Fibroblast of mammary gland (primary cell): ENCODE measurements around the gene PKNOX1.

Source experiments
- DNase-seq: peaks from one replicate; pipeline ENCODE4 v3.0.0-alpha.2; 2010; ENCODE audit warnings: low read depth
- H3K4me3 ChIP-seq: 2 replicates; pipeline ENCODE4 v1.5.1; 2011; ENCODE audit warnings: low read depth, mild to moderate bottlenecking, low read length, moderate library complexity; ENCODE audit not compliant: control insufficient read depth
- TF ChIP-seq, protein P1 (sequence below): conservative IDR thresholded peaks from 2 replicates; pipeline ENCODE4 v1.5.1; 2011; ENCODE audit warnings: low read depth, low read length, inconsistent platforms; ENCODE audit not compliant: control insufficient read depth, insufficient read depth

PKNOX1 gene

DNA sequence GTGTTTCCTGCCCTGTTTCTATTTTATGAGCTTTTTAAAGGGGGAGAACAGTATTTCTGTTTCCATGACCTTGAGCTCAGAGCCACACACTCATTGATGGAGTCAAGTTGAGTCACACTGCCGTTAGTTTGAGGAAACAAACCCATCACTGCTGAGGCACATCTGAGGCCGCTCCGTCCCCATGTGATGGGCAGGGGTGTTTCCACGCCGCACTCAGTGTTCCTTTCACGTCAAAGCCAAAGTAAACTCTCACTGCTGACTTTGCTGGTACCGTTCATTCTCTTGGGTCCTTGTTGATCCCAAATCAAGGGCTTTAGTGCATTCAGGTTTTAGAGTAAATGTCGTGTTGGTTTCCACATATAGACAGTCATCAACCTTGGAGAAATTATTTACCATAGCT lies 48.8 kb downstream of the PKNOX1 start:
- H3K4me3 ChIP-seq, result no peak overlapping the region
- TF ChIP-seq, protein P1, sequence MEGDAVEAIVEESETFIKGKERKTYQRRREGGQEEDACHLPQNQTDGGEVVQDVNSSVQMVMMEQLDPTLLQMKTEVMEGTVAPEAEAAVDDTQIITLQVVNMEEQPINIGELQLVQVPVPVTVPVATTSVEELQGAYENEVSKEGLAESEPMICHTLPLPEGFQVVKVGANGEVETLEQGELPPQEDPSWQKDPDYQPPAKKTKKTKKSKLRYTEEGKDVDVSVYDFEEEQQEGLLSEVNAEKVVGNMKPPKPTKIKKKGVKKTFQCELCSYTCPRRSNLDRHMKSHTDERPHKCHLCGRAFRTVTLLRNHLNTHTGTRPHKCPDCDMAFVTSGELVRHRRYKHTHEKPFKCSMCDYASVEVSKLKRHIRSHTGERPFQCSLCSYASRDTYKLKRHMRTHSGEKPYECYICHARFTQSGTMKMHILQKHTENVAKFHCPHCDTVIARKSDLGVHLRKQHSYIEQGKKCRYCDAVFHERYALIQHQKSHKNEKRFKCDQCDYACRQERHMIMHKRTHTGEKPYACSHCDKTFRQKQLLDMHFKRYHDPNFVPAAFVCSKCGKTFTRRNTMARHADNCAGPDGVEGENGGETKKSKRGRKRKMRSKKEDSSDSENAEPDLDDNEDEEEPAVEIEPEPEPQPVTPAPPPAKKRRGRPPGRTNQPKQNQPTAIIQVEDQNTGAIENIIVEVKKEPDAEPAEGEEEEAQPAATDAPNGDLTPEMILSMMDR, result no peak
- DNase-seq, result no peak

DNA sequence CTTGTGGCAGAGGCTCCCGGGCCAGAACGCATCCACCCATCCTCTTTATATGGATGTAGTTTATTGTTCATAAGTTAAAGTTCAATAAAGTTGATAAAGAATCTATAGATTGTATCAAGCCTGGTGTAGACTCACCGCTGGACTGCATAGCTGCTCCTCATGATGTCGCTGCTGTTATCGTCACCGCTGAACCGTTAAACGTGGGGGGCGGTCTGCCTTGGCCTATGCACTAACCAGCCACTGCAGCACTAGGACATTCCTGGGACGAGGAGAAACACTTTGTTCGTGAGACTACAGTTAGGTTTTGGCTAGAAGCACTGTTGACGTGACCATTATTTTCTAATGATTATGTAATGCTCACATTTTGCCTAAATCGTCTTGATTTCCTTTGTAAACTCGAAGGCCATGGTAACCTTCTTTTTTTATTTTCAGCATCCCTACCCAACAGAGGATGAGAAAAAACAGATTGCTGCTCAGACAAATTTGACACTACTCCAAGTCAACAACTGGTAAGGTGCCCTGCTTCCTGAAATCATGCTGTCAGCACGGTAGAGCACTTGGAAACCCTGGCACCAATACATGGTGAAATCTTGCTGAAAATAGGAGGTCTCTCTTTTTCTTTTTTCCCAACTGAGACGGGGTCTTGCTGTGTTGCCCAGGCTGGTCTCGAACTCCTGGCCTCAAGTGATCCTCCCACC lies 50.2 kb downstream of the PKNOX1 start:
- TF ChIP-seq, protein P1, result no peak
- DNase-seq, result no peak
- no peak overlapping the region for H3K4me3 ChIP-seq

DNA sequence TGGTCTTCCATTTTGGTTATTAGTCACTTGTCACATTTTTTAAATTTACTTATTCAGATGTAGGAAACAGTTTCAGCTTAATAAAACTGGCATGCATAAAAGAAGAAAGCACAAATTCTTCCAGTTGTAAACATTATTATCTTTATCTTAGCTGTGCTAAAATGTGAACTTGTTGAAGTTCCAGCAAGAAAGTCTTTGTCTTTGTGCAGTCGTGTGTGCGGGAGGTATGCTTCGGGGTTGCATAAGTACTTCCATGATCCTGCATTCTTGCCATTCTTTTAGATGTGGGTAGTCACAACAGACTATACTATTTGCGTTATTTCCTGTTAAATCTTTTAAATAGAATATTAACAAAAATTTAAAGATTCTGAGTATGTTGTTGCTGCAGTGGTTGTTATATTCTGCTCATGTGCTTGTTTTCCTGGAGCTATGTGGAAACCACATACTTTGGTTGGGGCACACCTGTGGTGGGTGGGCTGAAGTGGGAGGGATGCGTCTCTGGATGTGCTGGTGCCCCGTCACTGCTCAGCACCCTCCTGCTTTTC lies 51.3 kb downstream of the PKNOX1 start:
- TF ChIP-seq, protein P1, result no peak
- no peak overlapping the region for H3K4me3 ChIP-seq
- DNase-seq, result no peak

DNA sequence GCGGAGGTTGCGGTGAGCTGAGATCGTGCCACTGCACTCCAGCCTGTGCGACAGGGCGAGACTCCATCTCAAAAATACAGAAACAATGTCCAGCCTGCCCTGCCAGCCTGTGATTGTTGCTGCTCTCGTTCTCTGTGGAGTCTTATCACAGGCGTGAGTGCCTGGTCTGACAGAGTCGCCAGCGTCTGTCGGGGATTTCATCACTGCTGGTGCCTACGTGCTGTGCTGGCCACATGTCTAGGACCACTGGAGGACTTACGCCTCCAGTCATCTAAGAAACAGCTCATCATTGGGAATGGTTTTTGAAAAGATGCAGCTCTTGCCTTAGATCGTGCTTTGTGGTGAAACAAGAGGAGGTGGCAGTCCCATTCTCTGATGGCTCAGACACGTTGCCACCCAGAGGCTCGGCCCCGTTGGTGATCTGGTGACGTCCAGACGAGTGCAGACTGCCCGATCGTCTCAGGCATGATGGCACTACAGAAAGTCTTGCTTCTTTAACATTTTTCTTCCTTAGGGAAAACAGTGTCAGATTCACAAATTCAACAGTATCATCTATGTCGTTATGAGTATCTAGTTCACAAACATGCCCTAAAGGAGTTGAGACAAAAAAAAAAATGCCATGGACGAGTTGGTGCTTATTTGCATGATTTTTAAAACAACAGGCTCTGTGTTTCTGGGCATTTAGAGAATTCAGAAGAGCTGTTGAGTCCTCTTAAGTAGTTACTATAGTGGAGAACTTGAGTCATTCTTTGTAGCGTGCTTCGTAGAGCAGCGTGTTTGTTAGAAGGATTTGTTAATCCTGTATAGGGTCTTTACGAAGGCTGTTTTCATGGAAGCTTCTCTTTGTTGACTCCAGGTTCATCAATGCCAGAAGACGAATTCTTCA lies 53.7 kb downstream of the PKNOX1 start:
- H3K4me3 ChIP-seq, result no peak overlapping the region
- TF ChIP-seq, protein P1, result no peak
- DNase-seq, result no peak

DNA sequence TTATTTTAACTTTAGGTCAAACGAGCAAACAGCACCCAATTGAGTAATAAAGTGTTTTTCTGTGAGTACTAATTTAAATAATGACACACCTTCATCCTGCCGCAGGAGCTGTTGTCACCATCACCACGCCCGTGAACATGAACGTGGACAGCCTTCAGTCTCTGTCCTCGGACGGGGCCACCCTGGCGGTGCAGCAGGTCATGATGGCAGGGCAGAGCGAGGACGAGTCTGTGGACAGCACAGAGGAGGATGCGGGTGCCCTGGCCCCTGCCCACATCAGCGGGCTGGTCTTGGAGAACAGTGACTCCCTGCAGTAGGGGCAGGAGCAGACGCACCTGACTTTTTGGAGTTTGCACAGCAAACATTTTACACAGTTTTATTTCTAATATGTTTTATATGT lies 55.4 kb downstream of the PKNOX1 start:
- DNase-seq, result no peak
- no peak overlapping the region for H3K4me3 ChIP-seq
- TF ChIP-seq, protein P1, result no peak

DNA sequence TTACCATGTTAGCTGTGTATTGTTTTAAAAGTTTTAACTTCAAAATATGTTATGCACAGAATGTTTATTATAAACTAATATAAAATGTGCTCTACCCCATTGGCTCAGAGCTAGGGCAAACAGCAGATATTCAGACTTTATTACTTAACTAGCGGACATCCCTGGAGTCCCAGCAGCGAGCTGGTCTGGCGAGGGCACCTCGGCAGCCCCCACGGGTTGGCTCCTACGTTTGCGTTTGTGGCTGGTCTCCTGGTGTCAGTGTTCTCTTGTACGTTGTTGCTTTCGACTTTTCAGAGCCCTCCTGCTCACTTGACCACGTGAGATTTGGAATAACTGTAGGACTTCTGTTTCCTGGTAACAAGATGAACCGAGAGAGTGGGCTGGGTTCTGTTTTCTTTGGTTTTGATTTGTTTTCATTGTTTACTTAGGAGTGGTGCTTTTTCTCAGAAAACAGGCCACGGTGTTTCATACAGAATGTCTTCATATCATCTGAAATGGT lies 56.8 kb downstream of the PKNOX1 start:
- TF ChIP-seq, protein P1, result no peak
- no peak for DNase-seq
- no peak overlapping the region for H3K4me3 ChIP-seq
